GM03348 (cell line): ENCODE data around the gene KIF15.

ENCODE experiments used
- DNase-seq: peaks from one replicate; pipeline ENCODE4 v3.0.0; 2012; ENCODE audit warnings: low spot score

The KIF15 gene

DNA sequence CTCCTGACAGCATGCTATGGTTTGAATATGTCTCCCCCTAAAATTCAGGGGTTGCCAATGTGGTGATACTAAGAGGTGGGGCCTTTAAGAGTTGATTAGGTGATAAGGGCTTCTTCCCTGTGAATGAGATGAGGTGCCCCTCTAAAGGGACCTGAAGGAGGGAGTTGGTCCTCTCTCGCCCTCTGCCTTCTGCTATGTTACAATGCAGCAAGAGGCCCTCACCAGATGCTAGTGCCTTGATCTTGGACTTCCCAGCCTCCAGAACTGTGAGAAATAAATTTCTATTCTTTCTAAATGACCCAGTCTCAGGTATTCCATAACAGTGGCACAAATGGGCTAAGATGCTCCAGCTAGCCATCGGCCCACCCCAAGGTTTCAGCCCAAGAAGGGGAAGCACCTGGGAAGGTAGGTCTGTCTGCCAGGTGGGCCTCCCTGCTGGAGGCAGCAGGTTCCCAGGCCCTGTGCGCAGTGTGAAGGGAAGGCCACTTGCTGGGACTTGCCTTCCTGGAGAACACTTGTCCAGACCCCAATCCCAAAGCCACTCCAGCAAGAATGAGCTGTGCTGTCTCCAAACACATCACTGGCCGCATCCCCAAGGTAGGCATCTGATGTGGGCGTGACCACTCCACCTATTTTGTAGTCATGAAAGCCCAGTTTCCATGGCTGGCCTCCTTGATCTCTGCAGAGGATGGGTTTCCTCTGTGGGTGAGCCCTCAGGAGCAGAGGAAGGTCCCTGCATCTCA is 121.8 kb downstream of the KIF15 start:
- DNase-seq = no peak

GRCh38 chr3:44883999-44884431 is 122.4 kb downstream of the KIF15 start:
- peak; percentile 84 for DNase-seq

DNA sequence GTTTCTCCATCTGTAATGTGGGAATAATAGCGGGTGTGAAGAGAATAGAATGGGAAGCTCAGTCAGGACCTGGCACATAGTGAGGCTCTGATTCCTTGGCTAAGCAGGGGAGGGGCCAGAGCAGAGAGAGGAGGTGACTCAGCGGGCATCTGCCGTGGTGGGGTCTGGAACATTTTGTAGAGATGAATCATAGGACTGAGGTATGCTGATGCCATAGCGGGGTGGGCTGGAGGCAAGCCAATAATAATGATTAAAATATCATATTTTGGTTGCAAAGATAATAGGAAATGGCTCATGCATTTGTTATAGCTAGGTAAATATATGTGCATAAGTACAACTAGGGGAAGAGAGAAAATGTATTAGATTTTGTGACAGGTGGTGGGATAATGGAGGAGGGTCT is 124.0 kb downstream of the KIF15 start:
- DNase-seq = peak; percentile 94

GRCh38 chr3:44886561-44886960 is 125.0 kb downstream of the KIF15 start:
- no peak for DNase-seq

DNA sequence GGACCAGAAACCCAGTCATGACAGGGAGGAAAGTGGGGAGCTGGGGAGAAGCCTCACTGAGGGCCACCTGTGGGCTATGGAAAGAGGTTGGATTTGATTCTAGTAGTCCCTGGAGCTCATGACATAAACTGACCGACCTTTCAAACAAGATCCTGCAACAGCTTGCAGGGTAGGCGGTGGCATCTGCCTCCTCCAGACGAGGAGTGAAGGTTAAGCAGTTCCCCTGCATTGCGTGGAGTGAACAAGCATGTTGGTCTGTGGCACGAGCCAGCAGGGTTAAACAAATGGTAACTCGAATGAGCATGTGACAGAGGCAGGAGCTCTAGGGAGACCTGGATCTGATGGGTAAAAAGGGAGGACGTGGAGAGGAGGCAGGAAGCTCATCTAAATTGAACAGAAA is 125.5 kb downstream of the KIF15 start:
- no peak for DNase-seq

DNA sequence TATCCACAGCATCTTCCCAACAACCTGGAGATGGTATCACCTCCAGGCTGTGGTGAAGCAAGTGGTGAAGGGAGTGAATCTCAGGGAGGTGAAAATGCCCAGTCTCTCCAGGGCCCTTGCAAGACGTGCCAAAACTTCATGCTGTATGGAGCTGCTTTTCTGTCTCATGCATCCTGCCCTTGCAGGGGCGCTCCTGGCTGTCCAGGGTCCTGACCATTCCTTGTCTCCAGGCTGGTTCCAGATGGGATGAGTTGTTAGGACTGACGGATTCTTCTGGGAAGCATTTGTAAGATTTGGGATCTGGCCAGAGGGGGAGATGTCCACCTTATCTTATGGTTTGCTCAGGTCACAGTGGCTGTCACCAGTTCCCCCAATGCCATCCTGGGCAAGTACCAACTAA is 128.7 kb downstream of the KIF15 start:
- no peak for DNase-seq

- DNase-seq = no peak
Observed at GRCh38 chr3:44890852-44891251, 129.3 kb downstream of the KIF15 start.

DNA sequence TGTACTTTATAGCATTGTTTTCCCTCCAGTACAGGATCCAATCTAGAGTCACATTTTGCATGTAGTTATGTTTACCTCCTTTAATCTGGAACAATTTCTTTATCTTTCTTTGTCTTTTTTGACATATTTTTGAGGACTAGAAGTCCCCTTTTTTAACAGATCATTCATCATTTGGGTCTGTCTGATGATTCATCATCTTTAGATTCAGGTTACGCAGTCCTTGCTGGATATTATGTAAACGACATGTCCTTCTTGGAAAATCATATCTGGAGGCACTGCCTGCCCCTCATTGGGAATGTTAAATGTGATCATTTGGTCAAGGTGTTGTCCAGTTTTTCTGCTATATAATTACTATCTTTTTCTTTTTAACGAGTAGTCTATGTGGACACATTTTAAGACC is 131.1 kb downstream of the KIF15 start:
- no peak for DNase-seq

DNA sequence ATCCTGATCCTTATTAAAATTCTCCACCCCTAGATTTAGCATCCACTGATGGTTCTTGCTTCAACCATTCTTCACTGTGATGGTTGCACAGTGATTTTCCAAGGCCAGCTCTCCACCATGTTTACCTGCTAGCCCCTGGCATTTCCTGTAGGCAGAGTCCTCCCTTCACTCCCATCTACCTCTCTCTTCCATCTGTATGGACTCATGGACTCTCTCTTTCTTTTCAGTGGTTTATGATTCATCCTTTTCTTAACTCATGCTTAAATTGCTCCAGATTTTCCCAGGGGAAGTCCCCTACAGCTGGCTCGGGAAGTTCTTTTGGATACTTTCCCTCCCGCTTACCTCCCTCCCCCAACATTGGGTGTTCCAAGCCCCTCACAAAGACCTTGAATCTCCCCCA is 131.5 kb downstream of the KIF15 start:
- DNase-seq = peak; percentile 69

DNA sequence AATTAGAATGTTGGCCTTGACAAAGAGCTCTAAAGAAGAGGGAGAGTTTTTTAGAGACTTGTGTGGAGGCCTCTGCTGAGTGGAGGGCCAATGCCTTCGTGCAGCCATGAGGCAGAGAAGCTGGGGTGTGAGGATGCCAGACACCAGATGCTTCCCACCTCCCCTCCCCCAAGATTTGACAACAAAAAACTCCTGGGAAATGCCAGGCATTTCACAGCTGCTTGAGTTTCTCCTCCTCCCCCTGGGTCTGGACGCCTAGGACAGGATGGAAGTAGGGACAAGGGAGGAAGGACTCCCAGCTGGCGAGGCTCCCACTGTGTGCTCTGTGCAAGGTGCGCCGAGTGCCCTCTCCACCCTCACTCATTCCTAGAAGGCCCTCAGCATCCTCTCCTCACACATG is 132.9 kb downstream of the KIF15 start:
- peak; percentile 25 for DNase-seq

DNA sequence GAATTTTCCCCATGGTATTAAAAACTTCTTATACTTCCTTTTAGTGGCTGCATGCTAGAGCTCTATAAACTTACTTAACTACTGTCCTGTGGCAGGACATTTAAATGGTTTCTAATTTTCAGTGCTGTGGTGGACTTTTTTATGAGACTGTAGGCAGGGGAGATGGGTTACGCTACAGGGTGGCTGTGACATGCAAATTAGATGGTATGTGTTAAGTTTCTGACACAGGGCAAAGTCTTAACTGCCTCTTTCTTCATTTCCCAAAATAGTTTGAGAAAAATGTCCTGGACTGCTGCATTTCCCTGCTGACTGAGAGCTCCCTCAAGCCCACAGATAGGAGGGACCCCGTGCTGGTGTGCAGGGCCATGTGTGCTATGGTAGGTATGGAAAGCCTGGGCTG is 134.8 kb downstream of the KIF15 start:
- no peak for DNase-seq

DNA sequence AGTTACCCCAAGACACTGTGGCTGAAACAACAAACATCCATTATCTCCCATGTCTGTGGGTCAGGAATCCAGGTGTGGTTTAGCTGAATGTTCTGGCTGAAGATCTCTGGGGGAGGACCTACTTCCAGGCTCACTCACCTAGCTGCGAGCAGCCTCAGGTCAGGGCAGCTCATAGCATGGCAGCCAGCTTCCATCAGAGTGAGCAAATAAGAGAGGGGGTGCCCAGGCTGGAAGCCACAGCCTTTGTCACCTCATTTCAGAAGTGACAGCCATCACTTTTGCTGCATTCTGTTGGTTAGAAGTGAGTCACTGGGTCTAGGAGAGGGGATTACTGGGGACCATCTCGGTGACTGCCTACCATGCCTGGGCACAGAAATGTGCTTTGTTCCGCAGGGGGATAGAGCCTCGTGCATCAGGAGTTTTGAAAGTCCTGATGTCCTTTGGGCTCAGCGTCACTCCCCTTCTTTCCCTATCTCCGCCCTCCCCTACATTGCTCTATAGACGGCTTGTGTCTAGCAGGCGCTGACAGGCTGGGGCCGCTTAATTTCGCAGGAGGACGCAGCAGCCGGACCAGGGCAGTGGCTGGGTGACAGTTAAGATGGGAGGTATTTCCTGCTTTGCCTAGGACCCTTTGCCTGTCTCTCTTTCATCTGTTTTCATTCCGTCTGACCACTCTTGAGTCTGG is 138.2 kb downstream of the KIF15 start:
- no peak for DNase-seq

- DNase-seq = no peak
Observed at GRCh38 chr3:44902628-44903027, 141.0 kb downstream of the KIF15 start.
